SK-N-SH treated with all-trans-retinoic acid at 6 μM for 48 hours (cell line): ENCODE results near the gene ADM.

ENCODE experiments used
- ATAC-seq: fragments of 200-7000 bp; cut with Tn5 transposase; 3 replicates; pipeline ENCODE4 v1.9.1; 2020; ENCODE audit warnings: mild to moderate bottlenecking, moderate library complexity
- ARNTL ChIP-seq: fragments of 450-650 bp; formaldehyde crosslinking; IDR thresholded peaks from 2 replicates; pipeline ENCODE4 v1.5.0; 2020; ENCODE audit warnings: low read depth, mild to moderate bottlenecking, moderate library complexity, borderline replicate concordance
- BACH2 ChIP-seq: fragments of 250-450 bp; sonication (Bioruptor Pico); IDR thresholded peaks from 2 replicates; pipeline ENCODE4 v1.9.0; 2021; ENCODE audit warnings: mild to moderate bottlenecking, borderline replicate concordance
- CSDC2 ChIP-seq: fragments of 250-450 bp; sonication (Bioruptor Pico); IDR thresholded peaks from 2 replicates; pipeline ENCODE4 v1.5.0; 2020; ENCODE audit warnings: mild to moderate bottlenecking, moderate library complexity
- ESRRG ChIP-seq: fragments of 250-450 bp; sonication (Bioruptor Pico); IDR thresholded peaks from 2 replicates; pipeline ENCODE4 v1.6.1; 2021; ENCODE audit warnings: mild to moderate bottlenecking
- GLIS3 ChIP-seq: fragments of 250-450 bp; sonication (Bioruptor Pico); IDR thresholded peaks from 2 replicates; pipeline ENCODE4 v1.5.0; 2020; ENCODE audit warnings: mild to moderate bottlenecking, moderate library complexity
- ISL1 ChIP-seq: fragments of 250-450 bp; sonication (Bioruptor Pico); IDR thresholded peaks from 2 replicates; pipeline ENCODE4 v2.1.2; 2022; ENCODE audit warnings: mild to moderate bottlenecking, moderate library complexity
- OSR1 ChIP-seq: fragments of 250-450 bp; sonication (Bioruptor Pico); IDR thresholded peaks from 2 replicates; pipeline ENCODE4 v1.8.0; 2022; ENCODE audit warnings: moderate library complexity, mild to moderate bottlenecking, inconsistent platforms
- PPARA ChIP-seq: fragments of 250-450 bp; sonication (Bioruptor Pico); IDR thresholded peaks from 2 replicates; pipeline ENCODE4 v1.5.0; 2020; ENCODE audit warnings: mild to moderate bottlenecking, borderline replicate concordance
- RARB ChIP-seq: fragments of 250-450 bp; sonication (Bioruptor Pico); IDR thresholded peaks from 2 replicates; pipeline ENCODE4 v1.8.0; 2021; ENCODE audit warnings: mild to moderate bottlenecking, moderate library complexity
- SNAI2 ChIP-seq: fragments of 250-450 bp; sonication (Bioruptor Pico); IDR thresholded peaks from 2 replicates; pipeline ENCODE4 v1.5.0; 2020; ENCODE audit warnings: mild to moderate bottlenecking, moderate library complexity
- TCF4 ChIP-seq: fragments of 250-450 bp; sonication (Bioruptor Pico); IDR thresholded peaks from 2 replicates; pipeline ENCODE4 v1.8.0; 2021; ENCODE audit warnings: mild to moderate bottlenecking, moderate library complexity, borderline replicate concordance
- TOX ChIP-seq: fragments of 250-450 bp; sonication (Bioruptor Pico); IDR thresholded peaks from 2 replicates; pipeline ENCODE4 v1.8.0; 2021; ENCODE audit warnings: mild to moderate bottlenecking, moderate library complexity, borderline replicate concordance
- ZC3H10 ChIP-seq: fragments of 250-450 bp; sonication (Bioruptor Pico); IDR thresholded peaks from 2 replicates; pipeline ENCODE4 v1.5.1; 2021; ENCODE audit warnings: mild to moderate bottlenecking, moderate library complexity
- ZFP30 ChIP-seq: fragments of 450-650 bp; formaldehyde crosslinking; IDR thresholded peaks from 2 replicates; pipeline ENCODE4 v1.5.0; 2022; ENCODE audit warnings: mild to moderate bottlenecking, moderate library complexity
- ZNF565 ChIP-seq: fragments of 450-650 bp; formaldehyde crosslinking; conservative IDR thresholded peaks from 2 replicates; pipeline ENCODE4 v1.5.0; 2020; ENCODE audit warnings: low read depth, mild to moderate bottlenecking, moderate library complexity
- ZNF70 ChIP-seq: fragments of 450-650 bp; formaldehyde crosslinking; IDR thresholded peaks from 2 replicates; pipeline ENCODE4 v1.5.0; 2020; ENCODE audit warnings: mild to moderate bottlenecking, moderate library complexity
- ZNF8 ChIP-seq: fragments of 450-650 bp; formaldehyde crosslinking; IDR thresholded peaks from 2 replicates; pipeline ENCODE4 v1.5.0; 2020; ENCODE audit warnings: mild to moderate bottlenecking, moderate library complexity
- TF ChIP-seq, protein P1 (sequence below): fragments of 250-450 bp; sonication (Bioruptor Pico); IDR thresholded peaks from 2 replicates; pipeline ENCODE4 v1.8.0; 2021; ENCODE audit warnings: low read depth, mild to moderate bottlenecking, moderate library complexity, borderline replicate concordance
- TF ChIP-seq, protein P2 (sequence below): fragments of 250-450 bp; sonication (Bioruptor Pico); IDR thresholded peaks from 2 replicates; pipeline ENCODE4 v1.5.1; 2021; ENCODE audit warnings: mild to moderate bottlenecking, moderate library complexity
- TF ChIP-seq, protein P3 (sequence below): fragments of 250-450 bp; sonication (Bioruptor Pico); IDR thresholded peaks from 2 replicates; pipeline ENCODE4 v1.8.0; 2020; ENCODE audit warnings: mild to moderate bottlenecking, moderate library complexity, borderline replicate concordance
- TF ChIP-seq, protein P4 (sequence below): fragments of 250-450 bp; sonication (Bioruptor Pico); IDR thresholded peaks from 2 replicates; pipeline ENCODE4 v1.5.0; 2020; ENCODE audit warnings: mild to moderate bottlenecking, moderate library complexity
- TF ChIP-seq, protein P5 (sequence below): fragments of 250-450 bp; sonication (Bioruptor Pico); IDR thresholded peaks from 2 replicates; pipeline ENCODE4 v1.5.1; 2020; ENCODE audit warnings: low read depth, mild to moderate bottlenecking, moderate library complexity

Gene ADM

DNA sequence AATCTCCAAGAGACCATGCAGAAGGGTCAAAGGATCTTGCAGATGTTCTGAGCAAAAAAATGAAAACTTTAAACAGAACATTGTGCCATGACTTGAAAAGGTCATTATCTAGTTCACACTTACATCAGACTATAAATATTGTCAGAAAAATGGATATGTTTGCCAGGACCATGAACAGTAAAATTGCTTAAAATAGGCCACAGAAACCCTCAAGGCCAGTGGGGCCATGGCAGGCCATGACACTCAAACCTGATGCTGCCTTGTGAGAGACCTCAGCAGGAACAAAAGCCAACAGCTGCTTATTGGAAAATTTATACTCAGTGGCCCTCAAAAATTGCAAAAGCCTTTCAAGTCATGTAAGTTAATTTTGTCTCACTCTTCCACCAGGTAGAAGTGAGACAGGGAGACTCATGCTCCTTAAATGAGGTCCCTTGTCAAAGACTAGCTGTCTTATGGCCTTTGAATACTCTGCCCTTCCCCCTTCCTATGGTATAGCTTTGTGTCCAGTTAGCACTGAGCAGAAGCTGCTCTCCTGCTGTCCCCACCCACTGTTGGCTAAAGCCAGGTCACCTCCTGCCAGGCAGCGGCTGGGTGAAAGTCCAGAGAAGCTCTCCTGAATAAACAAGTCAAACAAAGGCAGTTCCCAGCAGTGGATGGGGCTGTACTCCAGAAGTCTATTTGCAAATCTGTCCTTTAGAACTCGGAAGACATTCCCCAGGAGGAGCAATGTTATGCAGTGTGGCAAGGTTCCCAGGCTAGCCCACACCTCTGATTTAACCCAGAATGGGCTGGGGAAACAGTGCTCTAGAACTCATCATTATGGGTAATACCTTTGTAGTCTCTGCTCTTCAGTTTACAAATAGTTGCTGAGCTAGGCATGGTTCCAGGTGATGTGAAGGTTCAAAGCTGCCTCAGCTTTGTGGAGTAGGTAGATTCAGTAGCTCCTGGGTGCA, 21.4 kb downstream of the ADM start:
- ATAC-seq: no peak
- TF ChIP-seq, protein P1, sequence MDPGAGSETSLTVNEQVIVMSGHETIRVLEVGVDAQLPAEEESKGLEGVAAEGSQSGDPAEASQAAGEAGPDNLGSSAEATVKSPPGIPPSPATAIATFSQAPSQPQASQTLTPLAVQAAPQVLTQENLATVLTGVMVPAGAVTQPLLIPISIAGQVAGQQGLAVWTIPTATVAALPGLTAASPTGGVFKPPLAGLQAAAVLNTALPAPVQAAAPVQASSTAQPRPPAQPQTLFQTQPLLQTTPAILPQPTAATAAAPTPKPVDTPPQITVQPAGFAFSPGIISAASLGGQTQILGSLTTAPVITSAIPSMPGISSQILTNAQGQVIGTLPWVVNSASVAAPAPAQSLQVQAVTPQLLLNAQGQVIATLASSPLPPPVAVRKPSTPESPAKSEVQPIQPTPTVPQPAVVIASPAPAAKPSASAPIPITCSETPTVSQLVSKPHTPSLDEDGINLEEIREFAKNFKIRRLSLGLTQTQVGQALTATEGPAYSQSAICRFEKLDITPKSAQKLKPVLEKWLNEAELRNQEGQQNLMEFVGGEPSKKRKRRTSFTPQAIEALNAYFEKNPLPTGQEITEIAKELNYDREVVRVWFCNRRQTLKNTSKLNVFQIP (CRISPR knock-in tag): no peak
- TF ChIP-seq CSDC2 (CRISPR knock-in tag): no peak
- no peak for TF ChIP-seq TCF4
- no peak for TF ChIP-seq ZC3H10
- no peak for TF ChIP-seq ZFP30
- TF ChIP-seq, protein P2, sequence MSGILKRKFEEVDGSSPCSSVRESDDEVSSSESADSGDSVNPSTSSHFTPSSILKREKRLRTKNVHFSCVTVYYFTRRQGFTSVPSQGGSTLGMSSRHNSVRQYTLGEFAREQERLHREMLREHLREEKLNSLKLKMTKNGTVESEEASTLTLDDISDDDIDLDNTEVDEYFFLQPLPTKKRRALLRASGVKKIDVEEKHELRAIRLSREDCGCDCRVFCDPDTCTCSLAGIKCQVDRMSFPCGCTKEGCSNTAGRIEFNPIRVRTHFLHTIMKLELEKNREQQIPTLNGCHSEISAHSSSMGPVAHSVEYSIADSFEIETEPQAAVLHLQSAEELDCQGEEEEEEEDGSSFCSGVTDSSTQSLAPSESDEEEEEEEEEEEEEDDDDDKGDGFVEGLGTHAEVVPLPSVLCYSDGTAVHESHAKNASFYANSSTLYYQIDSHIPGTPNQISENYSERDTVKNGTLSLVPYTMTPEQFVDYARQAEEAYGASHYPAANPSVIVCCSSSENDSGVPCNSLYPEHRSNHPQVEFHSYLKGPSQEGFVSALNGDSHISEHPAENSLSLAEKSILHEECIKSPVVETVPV (CRISPR knock-in tag): no peak
- TF ChIP-seq RARB (CRISPR knock-in tag): no peak
- no peak for TF ChIP-seq ZNF8 (CRISPR knock-in tag)
- TF ChIP-seq, protein P3, sequence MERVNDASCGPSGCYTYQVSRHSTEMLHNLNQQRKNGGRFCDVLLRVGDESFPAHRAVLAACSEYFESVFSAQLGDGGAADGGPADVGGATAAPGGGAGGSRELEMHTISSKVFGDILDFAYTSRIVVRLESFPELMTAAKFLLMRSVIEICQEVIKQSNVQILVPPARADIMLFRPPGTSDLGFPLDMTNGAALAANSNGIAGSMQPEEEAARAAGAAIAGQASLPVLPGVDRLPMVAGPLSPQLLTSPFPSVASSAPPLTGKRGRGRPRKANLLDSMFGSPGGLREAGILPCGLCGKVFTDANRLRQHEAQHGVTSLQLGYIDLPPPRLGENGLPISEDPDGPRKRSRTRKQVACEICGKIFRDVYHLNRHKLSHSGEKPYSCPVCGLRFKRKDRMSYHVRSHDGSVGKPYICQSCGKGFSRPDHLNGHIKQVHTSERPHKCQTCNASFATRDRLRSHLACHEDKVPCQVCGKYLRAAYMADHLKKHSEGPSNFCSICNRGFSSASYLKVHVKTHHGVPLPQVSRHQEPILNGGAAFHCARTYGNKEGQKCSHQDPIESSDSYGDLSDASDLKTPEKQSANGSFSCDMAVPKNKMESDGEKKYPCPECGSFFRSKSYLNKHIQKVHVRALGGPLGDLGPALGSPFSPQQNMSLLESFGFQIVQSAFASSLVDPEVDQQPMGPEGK: no peak
- TF ChIP-seq ISL1: no peak
- TF ChIP-seq ESRRG (CRISPR knock-in tag): no peak
- TF ChIP-seq GLIS3 (CRISPR knock-in tag): no peak
- TF ChIP-seq ZNF70: no peak
- no peak for TF ChIP-seq SNAI2 (CRISPR knock-in tag)
- no peak for TF ChIP-seq PPARA (CRISPR knock-in tag)
- TF ChIP-seq, protein P4, sequence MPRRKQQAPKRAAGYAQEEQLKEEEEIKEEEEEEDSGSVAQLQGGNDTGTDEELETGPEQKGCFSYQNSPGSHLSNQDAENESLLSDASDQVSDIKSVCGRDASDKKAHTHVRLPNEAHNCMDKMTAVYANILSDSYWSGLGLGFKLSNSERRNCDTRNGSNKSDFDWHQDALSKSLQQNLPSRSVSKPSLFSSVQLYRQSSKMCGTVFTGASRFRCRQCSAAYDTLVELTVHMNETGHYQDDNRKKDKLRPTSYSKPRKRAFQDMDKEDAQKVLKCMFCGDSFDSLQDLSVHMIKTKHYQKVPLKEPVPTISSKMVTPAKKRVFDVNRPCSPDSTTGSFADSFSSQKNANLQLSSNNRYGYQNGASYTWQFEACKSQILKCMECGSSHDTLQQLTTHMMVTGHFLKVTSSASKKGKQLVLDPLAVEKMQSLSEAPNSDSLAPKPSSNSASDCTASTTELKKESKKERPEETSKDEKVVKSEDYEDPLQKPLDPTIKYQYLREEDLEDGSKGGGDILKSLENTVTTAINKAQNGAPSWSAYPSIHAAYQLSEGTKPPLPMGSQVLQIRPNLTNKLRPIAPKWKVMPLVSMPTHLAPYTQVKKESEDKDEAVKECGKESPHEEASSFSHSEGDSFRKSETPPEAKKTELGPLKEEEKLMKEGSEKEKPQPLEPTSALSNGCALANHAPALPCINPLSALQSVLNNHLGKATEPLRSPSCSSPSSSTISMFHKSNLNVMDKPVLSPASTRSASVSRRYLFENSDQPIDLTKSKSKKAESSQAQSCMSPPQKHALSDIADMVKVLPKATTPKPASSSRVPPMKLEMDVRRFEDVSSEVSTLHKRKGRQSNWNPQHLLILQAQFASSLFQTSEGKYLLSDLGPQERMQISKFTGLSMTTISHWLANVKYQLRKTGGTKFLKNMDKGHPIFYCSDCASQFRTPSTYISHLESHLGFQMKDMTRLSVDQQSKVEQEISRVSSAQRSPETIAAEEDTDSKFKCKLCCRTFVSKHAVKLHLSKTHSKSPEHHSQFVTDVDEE (CRISPR knock-in tag): no peak
- TF ChIP-seq TOX: no peak
- no peak for TF ChIP-seq ZNF565 (CRISPR knock-in tag)

DNA sequence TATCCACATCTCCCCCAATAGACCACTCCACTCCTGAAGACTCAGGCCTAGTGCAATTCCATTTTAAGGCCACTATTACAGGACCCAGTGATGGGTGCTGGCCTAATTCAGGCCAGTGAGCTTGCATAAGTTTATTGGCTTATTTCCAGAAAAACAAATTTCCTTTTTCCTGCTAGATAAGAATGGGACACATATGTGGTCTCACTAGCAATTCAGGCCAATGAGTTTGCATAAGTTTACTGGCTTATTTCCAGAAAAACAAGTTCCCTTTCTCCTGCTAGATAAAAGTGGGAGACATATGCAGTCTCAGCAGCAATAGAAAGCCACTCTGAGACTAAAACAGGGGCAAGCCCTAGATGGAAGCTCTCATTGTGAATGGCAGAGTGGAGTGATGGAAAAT, 22.4 kb downstream of the ADM start:
- no peak for ATAC-seq
- no peak for TF ChIP-seq CSDC2 (CRISPR knock-in tag)
- no peak for TF ChIP-seq PPARA (CRISPR knock-in tag)
- TF ChIP-seq BACH2 (CRISPR knock-in tag): no peak
- TF ChIP-seq ARNTL (CRISPR knock-in tag): no peak
- TF ChIP-seq, protein P4 (CRISPR knock-in tag): no peak
- no peak for TF ChIP-seq ZNF565 (CRISPR knock-in tag)
- no peak for TF ChIP-seq GLIS3 (CRISPR knock-in tag)
- TF ChIP-seq, protein P3: no peak
- TF ChIP-seq TOX: no peak
- no peak for TF ChIP-seq RARB (CRISPR knock-in tag)
- TF ChIP-seq OSR1 (CRISPR knock-in tag): no peak
- TF ChIP-seq, protein P2 (CRISPR knock-in tag): no peak
- TF ChIP-seq ISL1: no peak
- TF ChIP-seq ZC3H10: no peak
- no peak for TF ChIP-seq TCF4
- no peak for TF ChIP-seq SNAI2 (CRISPR knock-in tag)
- TF ChIP-seq, protein P5, sequence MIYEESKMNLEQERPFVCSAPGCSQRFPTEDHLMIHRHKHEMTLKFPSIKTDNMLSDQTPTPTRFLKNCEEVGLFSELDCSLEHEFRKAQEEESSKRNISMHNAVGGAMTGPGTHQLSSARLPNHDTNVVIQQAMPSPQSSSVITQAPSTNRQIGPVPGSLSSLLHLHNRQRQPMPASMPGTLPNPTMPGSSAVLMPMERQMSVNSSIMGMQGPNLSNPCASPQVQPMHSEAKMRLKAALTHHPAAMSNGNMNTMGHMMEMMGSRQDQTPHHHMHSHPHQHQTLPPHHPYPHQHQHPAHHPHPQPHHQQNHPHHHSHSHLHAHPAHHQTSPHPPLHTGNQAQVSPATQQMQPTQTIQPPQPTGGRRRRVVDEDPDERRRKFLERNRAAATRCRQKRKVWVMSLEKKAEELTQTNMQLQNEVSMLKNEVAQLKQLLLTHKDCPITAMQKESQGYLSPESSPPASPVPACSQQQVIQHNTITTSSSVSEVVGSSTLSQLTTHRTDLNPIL (CRISPR knock-in tag): no peak
